Measurements from ENCODE around the gene WDR26. TPM values are rescaled to one million over a fixed set of nuclear protein-coding genes. Genes with fewer than 3 reads are reported as not detected.

Gene WDR26
- total RNA-seq, 1 donor from 2014 or later: 110 TPM

GRCh38 chr1:224408294-224408590, 26.4 kb downstream of the WDR26 start:
- no peak overlapping the region for H3K27ac Mint-ChIP-seq (ENCODE audit: unreplicated experiment)
- H3K4me3 Mint-ChIP-seq (ENCODE audit: unreplicated experiment): no peak overlapping the region
- no peak for DNase-seq
- H3K27me3 Mint-ChIP-seq (ENCODE audit: unreplicated experiment): no peaks in the 10 kb centered on the region
- peaks cover 5% of the 10 kb centered on the region for H3K4me1 Mint-ChIP-seq (ENCODE audit: low read depth, unreplicated experiment)
- no peak for TF ChIP-seq CTCF (IDR thresholded peaks at IDR 0.05; ENCODE audit: partially characterized antibody, unreplicated experiment)
- H3K9me3 Mint-ChIP-seq (ENCODE audit: unreplicated experiment): no peaks in the 10 kb centered on the region
- no peaks in the 10 kb centered on the region for H3K36me3 Mint-ChIP-seq (ENCODE audit: unreplicated experiment)

- no peak overlapping the region for H3K27ac Mint-ChIP-seq (ENCODE audit: unreplicated experiment)
- no peaks in the 10 kb centered on the region for H3K27me3 Mint-ChIP-seq (ENCODE audit: unreplicated experiment)
- no peaks in the 10 kb centered on the region for H3K36me3 Mint-ChIP-seq (ENCODE audit: unreplicated experiment)
- H3K4me1 Mint-ChIP-seq (ENCODE audit: low read depth, unreplicated experiment): peaks cover 5% of the 10 kb centered on the region
- H3K9me3 Mint-ChIP-seq (ENCODE audit: unreplicated experiment): no peaks in the 10 kb centered on the region
- H3K4me3 Mint-ChIP-seq (ENCODE audit: unreplicated experiment): no peak overlapping the region
- no peak for TF ChIP-seq CTCF (IDR thresholded peaks at IDR 0.05; ENCODE audit: partially characterized antibody, unreplicated experiment)
- DNase-seq: no peak
Observed at GRCh38 chr1:224407571-224408293, 26.9 kb downstream of the WDR26 start.

GRCh38 chr1:224406216-224406615, 28.4 kb downstream of the WDR26 start:
- Mint-ChIP-seq H3K27ac (ENCODE audit: unreplicated experiment) (peak overlapping the region; percentile 62), H3K4me1 (ENCODE audit: low read depth, unreplicated experiment) (peaks cover 5% of the 10 kb centered on the region), H3K27me3 (ENCODE audit: unreplicated experiment) (no peaks in the 10 kb centered on the region), H3K4me3 (ENCODE audit: unreplicated experiment) (no peak overlapping the region), H3K9me3 (ENCODE audit: unreplicated experiment) (no peaks in the 10 kb centered on the region), H3K36me3 (ENCODE audit: unreplicated experiment) (no peaks in the 10 kb centered on the region)
- no peak for TF ChIP-seq CTCF (IDR thresholded peaks at IDR 0.05; ENCODE audit: partially characterized antibody, unreplicated experiment)
- DNase-seq: no peak

GRCh38 chr1:224405604-224405970, 29.0 kb downstream of the WDR26 start:
- H3K27me3 Mint-ChIP-seq (ENCODE audit: unreplicated experiment): no peaks in the 10 kb centered on the region
- peaks cover 5% of the 10 kb centered on the region for H3K4me1 Mint-ChIP-seq (ENCODE audit: low read depth, unreplicated experiment)
- no peak overlapping the region for H3K4me3 Mint-ChIP-seq (ENCODE audit: unreplicated experiment)
- no peaks in the 10 kb centered on the region for H3K9me3 Mint-ChIP-seq (ENCODE audit: unreplicated experiment)
- H3K27ac Mint-ChIP-seq (ENCODE audit: unreplicated experiment): peak overlapping the region; percentile 62
- H3K36me3 Mint-ChIP-seq (ENCODE audit: unreplicated experiment): no peaks in the 10 kb centered on the region
- TF ChIP-seq CTCF (IDR thresholded peaks at IDR 0.05; ENCODE audit: partially characterized antibody, unreplicated experiment): no peak
- DNase-seq: no peak

- Mint-ChIP-seq H3K9me3 (ENCODE audit: unreplicated experiment) (no peaks in the 10 kb centered on the region), H3K27me3 (ENCODE audit: unreplicated experiment) (no peaks in the 10 kb centered on the region), H3K27ac (ENCODE audit: unreplicated experiment) (no peak overlapping the region), H3K4me1 (ENCODE audit: low read depth, unreplicated experiment) (peaks cover 5% of the 10 kb centered on the region), H3K36me3 (ENCODE audit: unreplicated experiment) (no peaks in the 10 kb centered on the region), H3K4me3 (ENCODE audit: unreplicated experiment) (no peak overlapping the region)
- no peak for TF ChIP-seq CTCF (IDR thresholded peaks at IDR 0.05; ENCODE audit: partially characterized antibody, unreplicated experiment)
- DNase-seq: no peak
Observed at GRCh38 chr1:224404916-224405603, 29.5 kb downstream of the WDR26 start.

Measured in glutamatergic neuron (in vitro differentiated cells).